GM19025 (cell line): ENCODE data around the gene ZNF879.

ENCODE experiments used
- ATAC-seq: cut with Tn5 transposase; IDR thresholded peaks from one replicate; pipeline ENCODE4 v1.9.1; 2021; ENCODE audit warnings: mild to moderate bottlenecking, low read depth, moderate library complexity; ENCODE audit not compliant: unreplicated experiment

ZNF879 gene

GRCh38 chr5:179006564-179006963, 17.0 kb upstream of the ZNF879 start:
- ATAC-seq = no peak

- ATAC-seq = no peak
These were observed 14.9 kb upstream of the ZNF879 start for GRCh38 chr5:179008667-179009066.

DNA sequence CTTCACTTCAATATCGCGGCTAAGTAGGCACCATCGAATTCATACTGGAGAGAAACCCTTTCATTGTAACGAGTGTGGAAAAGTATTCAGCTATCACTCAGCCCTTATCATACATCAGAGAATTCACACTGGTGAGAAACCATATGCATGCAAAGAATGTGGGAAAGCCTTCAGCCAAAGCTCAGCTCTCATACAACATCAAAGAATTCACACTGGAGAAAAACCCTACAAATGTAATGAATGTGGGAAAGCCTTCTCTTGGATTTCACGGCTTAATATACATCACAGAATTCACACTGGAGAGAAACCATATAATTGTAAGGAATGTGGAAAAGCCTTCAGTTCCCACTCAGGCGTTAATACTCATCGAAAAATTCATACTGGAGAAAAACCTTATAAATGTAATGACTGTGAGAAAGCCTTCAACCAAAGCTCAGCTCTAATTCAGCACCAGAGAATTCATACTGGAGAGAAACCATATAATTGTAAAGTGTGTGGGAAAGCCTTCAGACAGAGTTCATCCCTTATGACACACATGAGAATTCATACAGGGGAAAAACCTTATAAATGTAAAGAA, 9.5 kb downstream of the ZNF879 start:
- ATAC-seq = no peak

GRCh38 chr5:179044765-179045164, 21.2 kb downstream of the ZNF879 start:
- no peak for ATAC-seq

DNA sequence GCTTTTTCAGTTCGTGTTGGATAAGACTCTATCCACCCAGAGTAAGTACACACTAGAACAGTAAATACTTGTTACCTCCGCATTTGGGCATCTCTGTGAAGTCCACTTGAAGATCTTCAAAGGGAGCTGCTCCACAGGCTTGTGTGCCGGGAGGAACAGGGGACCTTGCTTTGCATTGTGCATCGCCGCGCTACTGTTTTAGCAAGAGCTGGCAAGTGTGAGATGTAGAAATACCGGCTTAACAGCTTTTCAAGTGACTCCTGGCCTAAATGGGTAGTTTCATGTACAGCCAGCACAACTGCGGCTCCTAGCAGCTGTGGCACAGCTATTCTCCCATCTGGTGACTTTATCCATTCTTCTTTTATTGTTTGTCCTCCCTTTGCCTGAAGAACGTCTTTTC, 28.2 kb downstream of the ZNF879 start:
- ATAC-seq = no peak

DNA sequence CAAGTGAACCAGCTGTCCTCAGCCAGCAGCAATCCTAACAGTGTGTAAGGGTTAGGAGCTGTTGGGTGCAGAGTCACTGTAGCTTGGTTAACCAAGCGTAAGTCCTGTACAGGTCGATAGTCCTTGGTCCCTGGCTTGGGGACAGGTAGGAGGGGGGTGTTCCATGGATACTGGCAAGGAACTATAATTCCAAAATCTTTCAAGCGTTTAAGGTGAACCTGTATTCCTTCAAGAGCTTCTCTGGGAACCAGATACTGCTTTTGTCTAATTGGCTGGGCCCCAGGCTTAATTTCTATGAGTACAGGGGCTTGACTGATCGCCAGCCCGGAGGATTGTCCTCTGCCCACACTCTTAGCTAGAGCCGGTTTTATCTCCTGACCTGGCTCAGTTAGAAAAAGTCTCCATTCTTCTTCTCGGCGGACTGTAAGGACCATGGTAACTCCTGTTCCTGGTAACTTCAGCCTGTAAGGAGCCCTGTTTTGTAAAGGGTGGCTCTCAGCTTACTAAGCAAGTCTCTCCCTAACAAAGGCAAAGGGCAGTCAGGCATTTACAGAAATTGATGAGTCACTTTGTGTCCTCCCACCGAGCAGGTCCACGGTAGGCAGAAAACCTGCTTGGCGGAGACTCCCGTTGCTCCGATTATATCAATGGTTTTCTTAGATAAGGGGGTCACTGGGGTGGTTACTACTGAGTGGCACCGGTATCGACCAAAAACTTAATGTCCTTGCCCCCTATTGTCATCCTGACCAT, 30.6 kb downstream of the ZNF879 start:
- no peak for ATAC-seq

DNA sequence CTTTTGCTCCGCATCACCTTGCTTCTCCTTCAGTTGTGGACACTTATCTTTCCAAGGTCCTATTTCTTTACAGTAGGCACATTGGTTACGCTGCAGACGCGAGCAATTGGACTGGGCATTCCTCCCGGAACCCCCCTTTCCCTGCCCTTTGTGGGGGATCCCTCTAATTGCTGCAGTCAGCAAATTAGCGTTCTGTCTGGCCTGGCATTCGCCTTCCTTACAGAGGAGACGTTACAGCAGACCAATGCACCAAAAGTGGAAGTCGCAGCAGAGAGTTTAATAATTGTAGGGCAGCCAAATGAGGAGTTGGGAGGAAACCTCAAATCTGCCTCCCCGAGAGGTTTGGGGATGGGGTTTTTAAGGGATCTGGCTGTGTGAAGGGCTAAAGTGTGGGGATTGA, 31.3 kb downstream of the ZNF879 start:
- ATAC-seq = no peak

GRCh38 chr5:179055436-179055835, 31.8 kb downstream of the ZNF879 start:
- ATAC-seq = no peak

DNA sequence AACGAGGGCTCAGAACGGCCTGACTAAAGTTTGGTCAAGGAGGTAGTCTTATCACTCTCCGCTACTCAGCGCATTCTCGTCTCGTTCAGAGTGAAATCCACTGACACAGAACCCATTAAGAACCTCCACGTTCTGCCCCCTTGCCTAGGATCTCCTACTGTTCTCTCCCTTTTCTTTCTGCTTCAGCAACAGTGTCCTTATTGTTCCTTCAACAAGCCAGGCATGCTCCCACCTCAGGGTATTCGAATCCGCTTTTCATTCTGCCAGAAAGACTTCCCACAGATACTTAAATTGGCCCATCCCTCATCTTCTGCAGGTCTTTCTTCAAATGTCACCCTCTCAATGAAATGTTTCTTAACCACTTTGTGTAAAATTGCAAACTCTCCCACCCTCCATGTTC, 32.2 kb downstream of the ZNF879 start:
- no peak for ATAC-seq

GRCh38 chr5:179060116-179061008, 36.8 kb downstream of the ZNF879 start, which contains the start of gene ZNF354C:
Gene ZNF354C (plus strand): TSS chr5:179060373. CDS start chr5:179062069, 1,696 bp downstream.
- no peak for ATAC-seq

DNA sequence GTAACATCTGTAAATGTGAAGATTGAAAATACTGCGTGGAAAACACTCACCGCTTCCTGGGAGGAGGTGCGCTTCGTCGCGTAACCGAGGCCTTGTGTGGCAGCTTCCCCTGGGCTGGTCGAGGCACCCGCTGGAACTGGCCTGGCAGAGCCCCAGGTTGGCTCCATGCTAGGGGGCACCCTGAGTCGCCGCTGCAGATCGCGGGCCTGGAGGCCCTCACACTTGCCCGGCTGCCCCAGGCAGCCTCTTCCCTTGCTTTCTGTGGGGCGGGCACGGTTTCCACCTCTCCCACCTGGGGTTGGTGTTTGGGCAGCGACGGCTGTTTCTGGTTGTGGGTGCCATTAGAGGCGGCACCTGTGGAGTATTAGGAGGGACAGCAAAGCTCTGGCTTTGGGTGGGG, 37.4 kb downstream of the ZNF879 start:
- no peak for ATAC-seq

GRCh38 chr5:179065703-179066102, 42.1 kb downstream of the ZNF879 start:
- no peak for ATAC-seq

DNA sequence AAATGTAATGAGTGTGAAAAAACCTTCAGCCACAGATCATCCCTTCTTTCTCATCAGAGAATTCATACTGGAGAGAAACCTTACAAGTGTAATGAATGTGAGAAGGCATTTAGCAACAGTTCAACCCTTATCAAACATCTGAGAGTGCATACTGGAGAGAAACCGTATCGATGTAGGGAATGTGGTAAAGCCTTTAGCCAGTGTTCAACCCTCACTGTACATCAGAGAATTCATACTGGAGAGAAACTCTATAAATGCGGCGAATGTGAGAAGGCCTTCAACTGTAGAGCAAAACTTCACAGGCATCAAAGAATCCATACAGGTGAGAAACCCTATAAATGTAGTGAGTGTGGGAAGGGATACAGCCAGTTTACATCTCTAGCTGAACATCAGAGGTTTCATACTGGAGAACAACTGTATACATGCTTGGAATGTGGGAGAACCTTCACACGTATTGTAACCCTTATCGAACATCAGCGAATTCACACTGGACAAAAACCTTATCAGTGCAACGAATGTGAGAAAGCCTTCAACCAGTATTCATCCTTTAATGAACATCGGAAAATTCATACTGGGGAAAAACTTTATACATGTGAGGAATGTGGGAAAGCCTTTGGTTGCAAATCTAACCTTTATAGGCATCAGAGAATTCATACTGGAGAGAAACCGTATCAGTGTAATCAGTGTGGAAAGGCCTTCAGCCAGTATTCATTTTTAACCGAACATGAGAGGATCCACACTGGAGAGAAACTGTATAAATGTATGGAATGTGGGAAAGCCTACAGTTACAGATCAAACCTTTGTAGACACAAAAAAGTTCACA, 55.8 kb downstream of the ZNF879 start:
- no peak for ATAC-seq

DNA sequence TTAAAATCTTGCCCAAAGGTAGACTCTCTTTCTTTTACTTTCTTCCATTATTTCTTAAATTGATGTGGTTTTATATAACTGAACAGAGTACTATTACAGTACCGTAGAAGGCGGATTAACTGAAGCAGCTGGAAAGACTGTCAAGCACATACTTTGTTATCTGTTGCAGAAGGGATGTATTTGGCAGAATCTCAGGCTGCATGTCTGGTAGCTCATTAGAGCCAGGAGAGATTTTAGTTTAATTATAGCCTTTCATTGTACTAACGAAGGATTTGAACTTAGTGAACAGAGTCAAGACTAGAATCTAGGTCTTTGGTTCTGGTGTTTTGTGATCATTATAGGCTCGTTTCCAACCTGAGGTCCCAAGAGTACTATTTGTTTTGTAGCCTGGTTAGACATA, 57.1 kb downstream of the ZNF879 start:
- ATAC-seq = no peak
